K562 (cell line): Measurements from ENCODE around the gene LLGL1. TPM values are rescaled to one million over a fixed set of nuclear protein-coding genes. Genes with fewer than 3 reads are reported as not detected.

Source experiments
- BACH1 ChIP-seq: fragments of 200-800 bp; sonication (Bioruptor generic); IDR thresholded peaks from 2 replicates; pipeline ENCODE4 v1.6.1; 2016; ENCODE audit warnings: missing genetic modification characterization, missing compliant biosample characterization
- CREB3L1 ChIP-seq: fragments of 450-650 bp; IDR thresholded peaks from 2 replicates; pipeline ENCODE4 v1.6.1; 2014; ENCODE audit warnings: low read depth, mild to moderate bottlenecking, moderate library complexity, borderline replicate concordance
- FOSL1 ChIP-seq: fragments of 200-800 bp; sonication (Bioruptor generic); conservative IDR thresholded peaks from 2 replicates; pipeline ENCODE4 v1.6.1; 2016; ENCODE audit warnings: missing genetic modification characterization, missing compliant biosample characterization
- GABPB1 ChIP-seq: sonication (generic); formaldehyde crosslinking; IDR thresholded peaks from 2 replicates; pipeline ENCODE4 v1.8.0; 2022; ENCODE audit warnings: mild to moderate bottlenecking, missing genetic modification reagents
- LCOR ChIP-seq: sonication (generic); formaldehyde crosslinking; IDR thresholded peaks from 2 replicates; pipeline ENCODE4 v1.8.0; 2022; ENCODE audit warnings: mild to moderate bottlenecking, missing genetic modification reagents
- PCBP2 ChIP-seq: fragments of 200-400 bp; formaldehyde crosslinking; IDR thresholded peaks from 2 replicates; pipeline ENCODE4 v1.6.1; 2018; ENCODE audit warnings: low read length, low read depth, mild to moderate bottlenecking, moderate library complexity; ENCODE audit not compliant: poor library complexity, severe bottlenecking
- PPARD ChIP-seq: fragments of 250-450 bp; sonication (Bioruptor Pico); IDR thresholded peaks from 2 replicates; pipeline ENCODE4 v1.8.0; 2022; ENCODE audit warnings: inconsistent platforms, mild to moderate bottlenecking, moderate library complexity
- RBBP5 ChIP-seq: fragments of 200-600 bp; sonication (generic); IDR thresholded peaks from 2 replicates; pipeline ENCODE4 v1.6.1; 2012; ENCODE audit warnings: borderline replicate concordance, mild to moderate bottlenecking, low read length, control low read depth, inconsistent platforms; ENCODE audit not compliant: insufficient read depth, poor library complexity, severe bottlenecking
- SP2 ChIP-seq: IDR thresholded peaks from 2 replicates; pipeline ENCODE4 v1.6.1; 2011; ENCODE audit warnings: mild to moderate bottlenecking, low read depth, low read length, moderate library complexity; ENCODE audit not compliant: poor library complexity, severe bottlenecking; ENCODE audit errors: extremely low read depth
- SREBF1 ChIP-seq: fragments of 150-350 bp; IDR thresholded peaks from 2 replicates; pipeline ENCODE4 v1.6.1; 2014; ENCODE audit warnings: antibody characterized with exemption, low read depth, low read length, borderline replicate concordance
- SREBF2 ChIP-seq: sonication (generic); formaldehyde crosslinking; IDR thresholded peaks from 2 replicates; pipeline ENCODE4 v1.4.0; 2020; ENCODE audit warnings: mild to moderate bottlenecking, missing genetic modification reagents
- ZBTB11 ChIP-seq, 3 experiments: fragments of 200-800 bp in 1 of 3; fragments of 250-450 bp in 1 of 3; fragments of 450-650 bp in 1 of 3; sonication (Bioruptor Pico) in 1 of 3; sonication (Bioruptor generic) in 1 of 3; formaldehyde crosslinking in 1 of 3; IDR thresholded peaks; 2 replicates each; pipeline versions ENCODE4 v1.6.1 to v1.8.0; 2016 to 2022; ENCODE audit warnings: mild to moderate bottlenecking in 2 of 3, missing genetic modification characterization in 2 of 3, missing compliant biosample characterization in 1 of 3, moderate library complexity in 1 of 3
- ZBTB5 ChIP-seq: fragments of 450-650 bp; IDR thresholded peaks from 2 replicates; pipeline ENCODE4 v1.6.1; 2017; ENCODE audit warnings: antibody characterized with exemption
- ZEB2 ChIP-seq: fragments of 450-650 bp; IDR thresholded peaks from 2 replicates; pipeline ENCODE4 v1.6.1; 2016
- ZNF174 ChIP-seq: fragments of 250-450 bp; sonication (Bioruptor Pico); IDR thresholded peaks from 2 replicates; pipeline ENCODE4 v1.4.0; 2020; ENCODE audit warnings: mild to moderate bottlenecking
- ZNF184 ChIP-seq: sonication (generic); formaldehyde crosslinking; IDR thresholded peaks from 2 replicates; pipeline ENCODE4 v1.5.0; 2020; ENCODE audit warnings: missing genetic modification reagents
- ZNF324 ChIP-seq: fragments of 250-450 bp; sonication (Bioruptor Pico); IDR thresholded peaks from 2 replicates; pipeline ENCODE4 v1.4.0; 2020; ENCODE audit warnings: mild to moderate bottlenecking
- polyA plus RNA-seq, 8 experiments: library from polyadenylated mRNA; depleted of rRNA in 4 of 8; stranded (reverse) in 5 of 8; unstranded in 3 of 8; fragments of >200 nt; fragmentation: Nextera tagmentation in 2 of 8; fragmentation: Illumina TruSeq in 1 of 8; extraction: Ambion mirVana in 2 of 8; extraction: Trizol in 1 of 8; gene quantifications; 2 replicates each; pipeline versions ENCODE4 v1.2.1 to v1.2.3, GENCODE V29; 2011 to 2014; ENCODE audit warnings: inconsistent platforms in 1 of 8, missing spikeins in 1 of 8
- total RNA-seq, 7 experiments: library from RNA; depleted of rRNA in 6 of 7; stranded (reverse); fragments of >200 nt in 6 of 7; fragmentation: Illumina TruSeq in 2 of 7; extraction: Trizol in 2 of 7; gene quantifications; 2 replicates each; pipeline versions ENCODE4 v1.2.1 to v1.2.3, GENCODE V29; 2011 to 2021; ENCODE audit warnings: low replicate concordance in 1 of 7
- TF ChIP-seq, protein P1 (sequence below): fragments of 200-800 bp; sonication (Bioruptor generic); IDR thresholded peaks from 2 replicates; pipeline ENCODE4 v1.6.1; 2017; ENCODE audit warnings: missing genetic modification characterization, missing compliant biosample characterization

The LLGL1 gene
- total and polyA plus RNA-seq, 9 of the 15 experiments (the other 6 are each of a cell fraction or from before 2014, with no cell fraction given): 0.11 to 12.9 (median 5.3) TPM; not detected in 1

DNA sequence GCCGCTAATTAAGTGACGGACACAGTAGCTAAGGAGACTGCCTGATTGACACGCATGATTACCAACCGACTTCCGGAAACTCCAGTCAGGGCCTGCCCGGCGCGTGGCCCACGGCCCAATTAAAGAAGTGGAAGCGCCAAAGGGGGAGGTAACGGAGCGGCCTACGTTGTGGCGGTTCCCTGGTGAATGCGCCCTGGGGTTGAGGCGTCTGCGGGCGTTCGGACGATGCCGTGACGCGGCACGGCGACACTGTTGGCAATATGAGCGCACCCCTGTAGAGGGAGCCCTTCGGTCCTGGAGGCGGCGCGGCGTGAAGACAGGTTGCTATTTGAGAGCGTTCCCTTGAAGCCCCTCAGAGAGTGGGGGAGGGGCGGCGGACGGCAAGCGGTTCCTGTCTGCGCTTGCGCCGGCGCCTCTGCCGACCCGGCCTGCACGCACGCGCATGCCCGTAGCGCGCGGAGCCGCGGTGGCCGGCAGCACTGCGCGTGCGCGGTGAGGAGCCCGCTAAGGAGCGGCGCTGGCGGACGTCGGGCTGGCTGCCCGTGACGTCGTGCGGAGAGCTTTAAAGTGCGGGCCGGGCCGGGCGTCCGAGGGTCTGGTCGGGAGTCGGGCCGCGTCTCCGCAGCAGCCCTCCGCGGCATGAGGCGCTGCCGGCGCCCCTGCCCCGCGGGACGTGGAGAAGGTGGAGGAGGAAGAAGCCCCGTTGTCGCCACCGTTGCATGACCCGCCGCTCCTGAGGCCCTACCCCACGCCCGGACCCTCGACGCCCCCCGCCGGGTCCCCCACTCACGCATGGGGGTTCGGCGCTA is 41.9 kb upstream of the LLGL1 start, which contains the start of gene ALKBH5 (continued):
- TF ChIP-seq CREB3L1 (peak; percentile 62; the same call in 1 of the 2 replicates), SP2 (peak; percentile 75), SREBF2 (no peak), GABPB1 (CRISPR knock-in tag) (peak; percentile 17; the same call in 1 of the 2 replicates), PPARD (CRISPR knock-in tag) (no peak), LCOR (CRISPR knock-in tag) (no peak), ZNF184 (CRISPR knock-in tag) (no peak), ZNF174 (no peak), ZEB2 (no peak), ZBTB5 (no peak), FOSL1 (tag) (no peak), ZBTB11 (CRISPR knock-in tag; IDR thresholded peaks at IDR 0.05) (no peak), ZNF324 (no peak), BACH1 (no peak), PCBP2 (no peak), SREBF1 (no peak), RBBP5 (peak; percentile 0)
- TF ChIP-seq, protein P1, sequence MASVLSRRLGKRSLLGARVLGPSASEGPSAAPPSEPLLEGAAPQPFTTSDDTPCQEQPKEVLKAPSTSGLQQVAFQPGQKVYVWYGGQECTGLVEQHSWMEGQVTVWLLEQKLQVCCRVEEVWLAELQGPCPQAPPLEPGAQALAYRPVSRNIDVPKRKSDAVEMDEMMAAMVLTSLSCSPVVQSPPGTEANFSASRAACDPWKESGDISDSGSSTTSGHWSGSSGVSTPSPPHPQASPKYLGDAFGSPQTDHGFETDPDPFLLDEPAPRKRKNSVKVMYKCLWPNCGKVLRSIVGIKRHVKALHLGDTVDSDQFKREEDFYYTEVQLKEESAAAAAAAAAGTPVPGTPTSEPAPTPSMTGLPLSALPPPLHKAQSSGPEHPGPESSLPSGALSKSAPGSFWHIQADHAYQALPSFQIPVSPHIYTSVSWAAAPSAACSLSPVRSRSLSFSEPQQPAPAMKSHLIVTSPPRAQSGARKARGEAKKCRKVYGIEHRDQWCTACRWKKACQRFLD: no peak
